Endodermal cell (in vitro differentiated cells): Measurements from ENCODE around the gene SLC16A6. TPM values are rescaled to one million over a fixed set of nuclear protein-coding genes. Genes with fewer than 3 reads are reported as not detected.

Experiments
- DNase-seq: peaks from one replicate; pipeline ENCODE4 v3.0.0-alpha.2; 2017
- H3K27ac ChIP-seq: 2 replicates; pipeline ENCODE4 v1.5.1; 2013; ENCODE audit warnings: mild to moderate bottlenecking, low read depth, low read length, moderate library complexity
- H3K27me3 ChIP-seq: 2 replicates; pipeline ENCODE4 v1.6.1; 2013; ENCODE audit warnings: mild to moderate bottlenecking, low read length, moderate library complexity; ENCODE audit not compliant: insufficient read depth, control insufficient read depth, poor library complexity, severe bottlenecking
- H3K36me3 ChIP-seq: 2 replicates; pipeline ENCODE4 v1.7.0; 2013; ENCODE audit warnings: mild to moderate bottlenecking, low read length, moderate library complexity; ENCODE audit not compliant: control insufficient read depth, insufficient read depth
- H3K4me1 ChIP-seq: one replicate; pipeline ENCODE4 v1.7.0; 2013; ENCODE audit warnings: low read length; ENCODE audit not compliant: control insufficient read depth, insufficient read depth
- H3K4me3 ChIP-seq: 2 replicates; pipeline ENCODE4 v1.5.1; 2013; ENCODE audit warnings: mild to moderate bottlenecking, low read length, moderate library complexity
- H3K9ac ChIP-seq: 2 replicates; pipeline ENCODE4 v1.6.1; 2013; ENCODE audit warnings: mild to moderate bottlenecking, low read length, moderate library complexity; ENCODE audit not compliant: poor library complexity, severe bottlenecking; ENCODE audit errors: extremely low read depth
- H3K9me3 ChIP-seq: 2 replicates; pipeline ENCODE4 v1.6.1; 2013; ENCODE audit warnings: mild to moderate bottlenecking, low read length, moderate library complexity; ENCODE audit not compliant: control insufficient read depth
- H3K27ac Mint-ChIP-seq: 2 replicates; pipeline ENCODE4 v1.8.0; 2020; ENCODE audit warnings: mixed read lengths
- H3K27me3 Mint-ChIP-seq: 2 replicates; pipeline ENCODE4 v1.8.0; 2021; ENCODE audit warnings: mild to moderate bottlenecking, mixed read lengths; ENCODE audit not compliant: insufficient read depth
- H3K36me3 Mint-ChIP-seq: 2 replicates; pipeline ENCODE4 v1.8.0; 2020; ENCODE audit warnings: low read depth, mixed read lengths
- H3K4me1 Mint-ChIP-seq: 2 replicates; pipeline ENCODE4 v1.8.0; 2020; ENCODE audit warnings: mixed read lengths
- H3K4me3 Mint-ChIP-seq: 2 replicates; pipeline ENCODE4 v1.8.0; 2020; ENCODE audit warnings: mild to moderate bottlenecking, moderate library complexity, mixed read lengths
- H3K9me3 Mint-ChIP-seq: 2 replicates; pipeline ENCODE4 v1.8.0; 2020; ENCODE audit warnings: mild to moderate bottlenecking, mixed read lengths
- WGBS, 2 experiments: methylation state at CpG; one replicate each; pipeline versions ENCODE4 v1.1.5 to v1.1.7; 2013; ENCODE audit warnings: missing lambda C conversion rate in 2 of 2, mixed read lengths in 1 of 2; ENCODE audit not compliant: insufficient coverage in 1 of 2, insufficient read length in 1 of 2; 5-methylcytosine and 5-hydroxymethylcytosine counted together
- total RNA-seq, 2 donors: library from RNA; stranded (reverse); fragmentation: NEBNext Ultra II Directional in 1 of 2; extraction: Animal tissue kit (Norgen Biotek cat#: 25700) in 1 of 2; gene quantifications; 2 replicates in 1 of 2; 3 replicates in 1 of 2; pipeline ENCODE4 v1.2.1, GENCODE V29; 2021
- TF ChIP-seq, protein P1 (sequence below): fragments of 200-600 bp; sonication (generic); conservative IDR thresholded peaks from 2 replicates; pipeline ENCODE4 v1.5.0; 2021; ENCODE audit warnings: antibody characterized with exemption, mild to moderate bottlenecking

SLC16A6 gene
- total RNA-seq, 2 donors from 2014 or later: 0.18 to 0.58 TPM

DNA sequence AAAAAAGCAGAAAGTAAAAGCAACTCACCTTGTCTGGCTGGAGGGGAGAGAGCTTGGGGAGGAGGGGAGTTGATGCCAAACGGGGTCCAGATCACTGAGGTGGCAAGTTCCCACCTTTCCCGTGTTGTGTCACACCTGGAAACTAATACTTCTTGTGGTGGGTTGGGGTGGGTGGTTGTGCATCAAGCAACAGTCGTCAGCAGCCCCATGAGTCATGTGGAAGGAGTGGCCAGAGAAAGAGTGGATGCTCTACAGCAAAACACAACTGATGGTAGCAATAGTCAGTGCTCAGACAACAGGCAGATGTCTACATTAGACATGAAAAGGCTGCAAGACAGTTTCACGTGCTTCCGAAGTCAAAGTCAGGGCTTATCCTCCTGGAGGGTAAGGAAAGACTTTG lies 35.8 kb upstream of the SLC16A6 start:
- Mint-ChIP-seq H3K27ac (no peak overlapping the region), H3K9me3 (peaks cover 44% of the 10 kb centered on the region), H3K27me3 (peaks cover 16% of the 10 kb centered on the region), H3K36me3 (peaks cover 7% of the 10 kb centered on the region), H3K4me3 (no peak overlapping the region), H3K4me1 (peaks cover 8% of the 10 kb centered on the region)
- Histone ChIP-seq H3K9ac (no peak overlapping the region), H3K27me3 (peaks cover 10% of the 10 kb centered on the region), H3K36me3 (no peaks in the 10 kb centered on the region), H3K27ac (no peak overlapping the region), H3K4me3 (no peak overlapping the region), H3K9me3 (peaks cover 37% of the 10 kb centered on the region), H3K4me1 (peaks cover 2% of the 10 kb centered on the region)
- TF ChIP-seq, protein P1, sequence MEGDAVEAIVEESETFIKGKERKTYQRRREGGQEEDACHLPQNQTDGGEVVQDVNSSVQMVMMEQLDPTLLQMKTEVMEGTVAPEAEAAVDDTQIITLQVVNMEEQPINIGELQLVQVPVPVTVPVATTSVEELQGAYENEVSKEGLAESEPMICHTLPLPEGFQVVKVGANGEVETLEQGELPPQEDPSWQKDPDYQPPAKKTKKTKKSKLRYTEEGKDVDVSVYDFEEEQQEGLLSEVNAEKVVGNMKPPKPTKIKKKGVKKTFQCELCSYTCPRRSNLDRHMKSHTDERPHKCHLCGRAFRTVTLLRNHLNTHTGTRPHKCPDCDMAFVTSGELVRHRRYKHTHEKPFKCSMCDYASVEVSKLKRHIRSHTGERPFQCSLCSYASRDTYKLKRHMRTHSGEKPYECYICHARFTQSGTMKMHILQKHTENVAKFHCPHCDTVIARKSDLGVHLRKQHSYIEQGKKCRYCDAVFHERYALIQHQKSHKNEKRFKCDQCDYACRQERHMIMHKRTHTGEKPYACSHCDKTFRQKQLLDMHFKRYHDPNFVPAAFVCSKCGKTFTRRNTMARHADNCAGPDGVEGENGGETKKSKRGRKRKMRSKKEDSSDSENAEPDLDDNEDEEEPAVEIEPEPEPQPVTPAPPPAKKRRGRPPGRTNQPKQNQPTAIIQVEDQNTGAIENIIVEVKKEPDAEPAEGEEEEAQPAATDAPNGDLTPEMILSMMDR: no peak
- WGBS, 2 experiments: 88 to 91% methylated on average over 4 to 5 of the region's 5 CpGs
- DNase-seq: no peak

GRCh38 chr17:68325961-68326360 lies 35.0 kb upstream of the SLC16A6 start:
- Histone ChIP-seq H3K4me1 (peaks cover 2% of the 10 kb centered on the region), H3K36me3 (no peaks in the 10 kb centered on the region), H3K27me3 (peaks cover 10% of the 10 kb centered on the region), H3K4me3 (no peak overlapping the region), H3K27ac (no peak overlapping the region), H3K9me3 (peaks cover 37% of the 10 kb centered on the region), H3K9ac (no peak overlapping the region)
- Mint-ChIP-seq H3K9me3 (peaks cover 38% of the 10 kb centered on the region), H3K36me3 (peaks cover 7% of the 10 kb centered on the region), H3K27ac (no peak overlapping the region), H3K4me3 (no peak overlapping the region), H3K4me1 (peaks cover 11% of the 10 kb centered on the region), H3K27me3 (peaks cover 16% of the 10 kb centered on the region)
- no peak for DNase-seq
- 69 to 71% methylated on average over 4 to 5 of the region's 5 CpGs for WGBS, 2 experiments
- TF ChIP-seq, protein P1: no peak

- Mint-ChIP-seq H3K9me3 (peaks cover 38% of the 10 kb centered on the region), H3K27me3 (peaks cover 26% of the 10 kb centered on the region), H3K36me3 (peaks cover 2% of the 10 kb centered on the region), H3K4me1 (peaks cover 11% of the 10 kb centered on the region), H3K27ac (no peak overlapping the region), H3K4me3 (no peak overlapping the region)
- no peak for DNase-seq
- H3K4me3 ChIP-seq: no peak overlapping the region
- no peaks in the 10 kb centered on the region for H3K36me3 ChIP-seq
- 93 to 96% methylated on average over 8 of the region's 8 CpGs for WGBS, 2 experiments
- TF ChIP-seq, protein P1: no peak
- H3K27ac ChIP-seq: no peak overlapping the region
- H3K27me3 ChIP-seq: peaks cover 10% of the 10 kb centered on the region
- no peak overlapping the region for H3K9ac ChIP-seq
- H3K9me3 ChIP-seq: peaks cover 38% of the 10 kb centered on the region
- peaks cover 2% of the 10 kb centered on the region for H3K4me1 ChIP-seq
Measured at GRCh38 chr17:68324654-68325336, 33.9 kb upstream of the SLC16A6 start.
